TTC549 (cell line): ENCODE measurements around the gene FAM120B.
"Not testable (repeated sequence)": the region's sequence is repeated elsewhere in the genome, so short reads cannot be mapped to it uniquely, and the experiment has no call there.

Source experiments
- FAIRE-seq: peaks from 2 replicates; lab custom pipeline; 2012; peaks lifted over from hg19 to GRCh38; lab: Jason Lieb, UNC

FAM120B gene

GRCh38 chr6:170393033-170393432, 86.5 kb downstream of the FAM120B start:
- FAIRE-seq: no peak

- FAIRE-seq: no peak
Measured at GRCh38 chr6:170393807-170394399, 87.3 kb downstream of the FAM120B start.

GRCh38 chr6:170394980-170395379, 88.4 kb downstream of the FAM120B start:
- FAIRE-seq: no peak

GRCh38 chr6:170398743-170399369, 92.3 kb downstream of the FAM120B start:
- FAIRE-seq: not testable (repeated sequence)

- not testable (repeated sequence) for FAIRE-seq
Measured at GRCh38 chr6:170399955-170400558, 93.5 kb downstream of the FAM120B start.

- FAIRE-seq: no peak
Measured at GRCh38 chr6:170402318-170403040, 95.9 kb downstream of the FAM120B start.

GRCh38 chr6:170403451-170403850, 96.9 kb downstream of the FAM120B start:
- FAIRE-seq: no peak

GRCh38 chr6:170404036-170404435, 97.5 kb downstream of the FAM120B start:
- no peak for FAIRE-seq

GRCh38 chr6:170404697-170405096, 98.1 kb downstream of the FAM120B start:
- FAIRE-seq: no peak

GRCh38 chr6:170405311-170405975, 98.9 kb downstream of the FAM120B start:
- FAIRE-seq: no peak

GRCh38 chr6:170407200-170407599, 100.6 kb downstream of the FAM120B start:
- FAIRE-seq: no peak

GRCh38 chr6:170407932-170408331, 101.4 kb downstream of the FAM120B start:
- FAIRE-seq: no peak

- FAIRE-seq: not testable (repeated sequence)
Measured at GRCh38 chr6:170409746-170410145, 103.2 kb downstream of the FAM120B start.

GRCh38 chr6:170410241-170410640, 103.7 kb downstream of the FAM120B start:
- no peak for FAIRE-seq

- FAIRE-seq: no peak
Measured at GRCh38 chr6:170415318-170415717, 108.8 kb downstream of the FAM120B start.

GRCh38 chr6:170416303-170416702, 109.7 kb downstream of the FAM120B start:
- no peak for FAIRE-seq

GRCh38 chr6:170416959-170417606, 110.5 kb downstream of the FAM120B start:
- no peak for FAIRE-seq

- no peak for FAIRE-seq
Measured at GRCh38 chr6:170417881-170418280, 111.3 kb downstream of the FAM120B start.

GRCh38 chr6:170420283-170420682, 113.7 kb downstream of the FAM120B start:
- no peak for FAIRE-seq

- no peak for FAIRE-seq
Measured at GRCh38 chr6:170420791-170421776, 114.5 kb downstream of the FAM120B start.

- FAIRE-seq: no peak
Measured at GRCh38 chr6:170421921-170422320, 115.4 kb downstream of the FAM120B start.
